Esophagus squamous epithelium (tissue), 4 donors: Measurements from ENCODE around the gene ANKS1A.

ENCODE experiments used
- CTCF ChIP-seq, 6 experiments: fragments of 450-650 bp in 4 of 6; fragments of 200-600 bp in 2 of 6; sonication (generic) in 2 of 6; IDR thresholded peaks; one replicate each; pipeline ENCODE4 v1.5.1; 2016 to 2019; ENCODE audit warnings: antibody characterized with exemption in 6 of 6, mild to moderate bottlenecking in 4 of 6, moderate library complexity in 4 of 6
- POLR2A ChIP-seq, 4 donors: fragments of 450-650 bp; IDR thresholded peaks; one replicate each; pipeline ENCODE4 v1.6.1; 2017; ENCODE audit warnings: antibody characterized with exemption in 4 of 4, mild to moderate bottlenecking in 4 of 4, moderate library complexity in 3 of 4

- TF ChIP-seq CTCF (IDR thresholded peaks at IDR 0.05) (no peak), POLR2A (IDR thresholded peaks at IDR 0.05) (no peak)
Observed at GRCh38 chr6:35073211-35073610, 184.2 kb downstream of the ANKS1A start.
